DMS 273 (cell line): ENCODE results near the gene THSD7A.

Experiments
- DNase-seq: peaks from one replicate; lab custom pipeline; 2025; ENCODE audit not compliant: unreplicated experiment; lab: John Stamatoyannopoulos, UW

The THSD7A gene

DNA sequence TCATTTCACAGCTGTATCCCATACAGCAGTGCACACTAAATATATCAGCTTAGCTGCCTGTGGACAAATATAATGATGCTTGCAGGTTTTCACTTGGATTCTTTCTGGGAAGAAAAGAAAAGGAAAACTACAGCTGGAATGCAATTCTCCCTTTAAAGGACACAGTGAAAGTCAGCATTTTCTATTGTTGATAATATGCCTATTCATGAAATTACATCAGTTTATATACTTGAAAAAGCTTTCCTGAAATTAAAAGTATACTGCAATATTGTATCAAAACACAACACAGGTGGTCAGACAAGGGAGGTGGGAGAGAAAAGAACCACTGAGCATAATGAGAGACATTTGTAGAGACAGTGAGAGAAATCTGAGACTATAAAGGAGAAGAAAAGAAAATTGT, 20.3 kb downstream of the THSD7A start:
- no peak for DNase-seq

DNA sequence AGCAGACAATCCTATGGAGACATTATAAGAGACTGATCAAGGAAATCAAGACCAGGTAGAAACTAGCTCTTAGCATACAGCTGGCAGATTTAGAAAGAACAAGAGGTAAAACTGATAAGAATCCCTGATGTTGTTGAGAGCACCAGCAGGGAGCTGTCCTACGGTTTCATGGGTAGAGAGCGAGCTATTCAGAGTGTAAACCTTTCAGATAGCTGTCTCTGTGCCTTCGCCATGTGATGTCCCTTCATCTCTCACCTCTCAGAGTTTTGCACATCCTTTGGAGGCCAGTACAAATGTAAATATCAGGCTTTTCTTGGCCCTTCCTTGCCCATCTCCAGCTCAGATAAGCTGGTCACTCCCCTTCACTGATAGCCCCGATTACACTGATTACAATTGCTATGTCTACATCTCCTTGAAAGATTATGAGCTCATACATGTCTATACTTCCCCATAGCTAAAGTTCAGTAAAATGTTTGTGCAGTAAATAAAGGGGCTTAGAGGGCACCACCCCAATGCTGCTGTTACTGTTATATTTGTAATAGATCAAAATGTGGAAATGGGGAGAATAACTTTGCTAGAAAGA, 21.9 kb downstream of the THSD7A start:
- no peak for DNase-seq

DNA sequence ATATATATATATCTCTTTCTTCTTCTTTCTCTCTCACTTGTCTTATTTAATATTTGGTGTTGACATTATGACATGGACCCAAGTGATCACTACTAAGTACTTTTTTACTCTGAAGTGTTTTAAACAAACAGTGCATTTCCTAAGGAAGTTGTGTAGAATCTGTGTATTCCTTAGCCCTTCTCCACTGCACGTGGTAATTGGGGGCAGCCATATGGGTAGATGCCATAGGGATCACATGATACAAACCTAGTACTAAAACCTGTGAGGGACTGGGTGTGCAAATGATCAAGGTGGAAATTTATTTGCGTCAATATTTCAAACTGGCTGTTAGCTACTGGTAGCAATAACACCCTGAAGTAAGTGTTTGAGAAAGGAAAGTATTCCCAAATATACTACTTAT, 25.0 kb downstream of the THSD7A start:
- no peak for DNase-seq

DNA sequence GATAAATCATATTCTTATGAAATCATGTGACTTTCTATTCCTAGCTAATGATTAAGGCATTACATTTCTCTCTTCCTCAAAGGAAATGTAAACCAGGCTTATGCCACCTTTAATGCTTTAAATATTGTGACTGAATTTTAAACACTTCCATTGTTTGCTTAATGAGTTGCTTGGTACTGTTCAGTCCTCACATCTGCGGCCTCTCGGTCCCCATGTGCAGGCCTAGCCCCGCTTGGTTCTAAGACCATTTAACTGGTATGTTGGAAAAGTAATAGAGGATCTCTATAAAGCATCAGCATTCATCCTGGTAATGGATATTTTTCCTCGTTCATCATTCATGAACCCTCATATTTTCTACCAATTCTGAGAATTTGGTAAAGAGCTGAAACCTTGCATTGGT, 27.4 kb downstream of the THSD7A start:
- no peak for DNase-seq

DNA sequence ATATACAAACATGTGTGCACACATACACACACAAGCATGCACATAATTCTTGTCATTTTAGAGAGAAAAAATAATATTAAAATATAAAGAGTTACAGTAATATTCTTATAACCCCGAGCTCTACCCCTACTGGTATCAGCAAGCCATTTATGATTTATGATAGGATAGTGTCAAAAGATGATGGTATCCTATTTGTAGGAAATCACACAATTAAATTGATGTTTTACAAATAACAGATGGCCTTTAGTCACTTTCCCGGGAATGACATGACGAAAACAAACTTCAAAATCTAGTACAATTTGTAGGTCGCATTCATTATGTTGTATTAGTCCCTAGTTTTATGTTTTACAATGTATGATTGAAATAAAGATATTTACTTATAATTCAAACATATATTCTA, 36.8 kb downstream of the THSD7A start:
- DNase-seq: no peak

DNA sequence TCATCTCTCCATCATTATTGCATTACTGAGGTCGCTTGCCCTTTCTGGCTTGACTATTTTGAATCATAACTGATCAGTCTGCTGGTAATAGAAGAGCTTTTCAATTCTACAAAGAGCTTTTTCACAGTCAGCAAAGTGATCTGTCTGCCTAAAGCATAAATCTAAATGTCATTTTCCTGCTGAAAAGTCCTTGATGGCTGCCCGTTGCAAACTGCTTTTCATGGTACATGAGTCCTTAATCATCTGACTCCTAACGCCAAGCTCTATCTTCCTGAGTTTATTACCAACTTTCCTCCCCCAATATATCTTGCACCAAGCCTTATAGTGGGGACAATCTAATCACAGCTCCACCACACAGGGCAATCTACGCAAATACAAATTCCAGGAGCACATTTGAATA, 39.8 kb downstream of the THSD7A start:
- DNase-seq: no peak

DNA sequence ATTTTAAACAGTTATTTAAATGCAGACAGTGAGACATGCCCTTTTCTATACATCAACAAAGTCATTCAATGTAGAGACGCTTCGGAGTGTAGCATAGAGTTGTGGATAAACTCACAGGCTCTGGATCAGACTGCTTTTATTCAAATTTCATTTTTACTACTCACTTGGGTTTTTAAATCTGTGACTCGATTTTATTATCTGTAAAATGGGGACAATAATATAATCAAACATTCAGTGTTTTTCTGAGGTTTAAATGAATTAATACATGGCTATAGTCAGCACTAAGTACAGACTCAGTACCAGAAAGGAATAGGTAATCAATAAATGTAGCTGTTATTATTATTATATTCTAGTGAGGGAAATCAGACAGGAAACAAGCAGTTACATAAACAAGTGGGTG, 43.4 kb downstream of the THSD7A start:
- DNase-seq: no peak

DNA sequence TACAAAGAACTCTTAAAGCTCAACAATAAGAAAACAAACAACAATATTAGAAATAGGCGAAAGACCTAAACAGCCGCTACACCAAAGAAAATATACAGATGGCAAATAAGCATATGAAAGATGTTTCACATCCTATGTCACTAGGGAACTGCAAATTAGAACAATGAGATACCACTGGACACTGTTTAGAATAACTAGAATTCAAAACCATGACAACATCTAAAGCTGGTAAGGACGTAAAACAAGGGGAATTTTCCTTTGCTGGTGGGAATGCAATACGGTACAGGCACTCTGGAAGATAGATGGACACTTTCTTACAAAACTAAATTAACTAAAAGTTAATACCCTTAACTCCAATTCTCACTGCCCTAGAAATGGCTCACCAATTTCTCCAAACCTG, 44.5 kb downstream of the THSD7A start:
- DNase-seq: no peak

DNA sequence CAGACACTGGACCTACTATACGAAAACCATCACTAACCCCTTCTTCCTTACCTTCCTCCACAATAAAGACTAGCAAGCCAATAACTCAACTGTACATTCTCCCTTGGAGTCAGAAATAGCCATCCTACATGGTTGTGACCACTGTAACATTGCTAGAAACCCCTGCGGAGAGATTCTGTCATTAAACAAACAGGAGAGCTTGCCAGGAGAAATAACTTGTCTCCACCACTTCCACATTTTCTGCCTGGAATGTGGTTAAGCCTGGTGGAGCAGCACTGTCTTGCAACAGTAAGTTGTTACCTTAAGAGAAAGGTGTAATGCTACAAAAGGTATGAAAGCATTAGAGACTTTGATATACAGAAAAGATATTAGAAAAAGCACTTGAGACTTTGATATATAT, 45.8 kb downstream of the THSD7A start:
- DNase-seq: no peak

DNA sequence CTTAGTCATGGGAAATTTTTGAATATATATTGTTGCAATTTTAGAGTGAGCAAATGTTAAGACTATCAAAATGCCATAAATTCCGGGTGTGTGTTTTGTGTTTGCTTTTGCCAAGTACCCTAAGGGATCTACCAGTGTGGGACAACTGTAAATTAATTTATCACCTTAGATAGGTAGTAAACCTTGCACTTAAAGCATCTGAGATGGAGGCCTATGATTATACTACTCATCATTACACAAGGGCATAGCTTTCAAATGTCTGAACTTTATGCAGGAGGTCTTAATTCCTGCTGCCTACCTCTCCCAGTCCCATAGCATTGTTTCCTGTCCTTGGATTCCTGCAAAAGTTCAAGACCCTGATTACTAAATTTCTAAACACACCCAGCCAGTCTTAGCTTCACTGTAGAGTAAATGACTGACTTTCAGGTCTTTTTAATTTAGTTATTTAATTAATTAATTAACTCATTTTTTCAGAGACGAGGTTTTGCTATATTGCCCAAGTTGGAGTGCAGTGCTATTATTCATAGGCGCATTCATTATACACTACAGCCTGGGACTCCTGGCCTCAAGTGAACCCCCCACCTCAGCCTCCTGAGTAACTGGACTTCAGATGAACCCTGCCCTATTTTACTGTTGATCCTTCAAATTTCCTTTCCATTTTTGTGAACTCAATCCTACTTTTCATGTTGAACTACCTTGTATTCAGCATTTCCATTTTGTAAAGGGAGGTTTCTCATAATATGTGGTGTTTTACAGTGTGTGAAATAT, 47.0 kb downstream of the THSD7A start:
- DNase-seq: no peak

DNA sequence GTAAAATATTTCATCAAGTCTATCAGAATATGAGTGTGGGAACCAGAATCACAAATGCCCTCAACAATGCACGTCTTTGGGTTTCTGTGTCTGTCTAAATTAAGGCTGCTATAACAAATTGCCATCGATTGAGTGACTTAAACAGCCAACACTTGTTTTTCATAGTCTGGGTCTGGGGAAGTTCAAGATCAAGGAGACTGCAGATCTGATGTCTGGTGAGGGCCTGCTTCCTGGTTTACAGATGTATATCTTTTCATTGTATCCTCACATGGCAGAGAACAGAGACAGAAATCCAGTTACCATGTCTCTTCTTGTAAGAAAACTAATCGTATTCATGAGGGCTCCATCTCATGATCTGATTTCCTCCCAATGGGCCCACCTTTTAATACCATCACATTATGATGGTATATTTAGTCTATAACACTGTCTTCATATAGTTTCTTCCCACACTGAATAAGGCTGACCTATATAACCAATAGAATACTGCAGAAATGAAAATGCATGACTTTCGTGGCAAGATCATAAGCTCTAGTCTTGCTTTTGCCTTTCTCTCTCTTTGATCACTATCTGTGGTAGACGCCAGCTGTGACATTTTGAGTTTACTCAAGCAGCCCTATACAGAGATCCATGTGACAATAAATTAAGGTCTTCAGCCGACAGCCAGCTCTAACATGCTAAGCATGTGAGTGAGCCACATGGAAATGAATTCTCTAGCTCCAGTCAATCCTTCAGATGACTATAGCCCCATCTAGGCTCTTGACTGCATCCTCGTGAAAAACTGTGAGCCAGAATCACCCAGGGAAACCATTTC, 51.9 kb downstream of the THSD7A start:
- no peak for DNase-seq

DNA sequence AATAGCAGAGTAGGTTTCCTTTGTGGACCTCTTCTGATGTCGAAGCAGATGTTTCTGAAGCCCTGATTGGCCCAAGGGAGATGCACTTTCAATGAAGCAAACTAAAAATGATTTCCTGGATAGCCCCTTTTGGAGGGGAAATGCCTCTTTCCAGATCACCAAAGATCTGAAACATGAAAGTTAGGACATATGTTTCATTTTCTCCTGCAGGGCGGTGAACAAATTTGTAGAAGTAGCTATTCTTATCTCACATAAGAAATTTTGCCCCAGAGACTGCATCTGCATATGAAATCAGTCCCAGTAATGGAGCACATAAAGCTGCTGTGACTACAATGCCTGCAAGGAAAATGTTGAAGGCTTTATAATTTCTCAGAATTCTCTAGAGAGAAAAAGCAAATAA, 56.0 kb downstream of the THSD7A start:
- DNase-seq: no peak

DNA sequence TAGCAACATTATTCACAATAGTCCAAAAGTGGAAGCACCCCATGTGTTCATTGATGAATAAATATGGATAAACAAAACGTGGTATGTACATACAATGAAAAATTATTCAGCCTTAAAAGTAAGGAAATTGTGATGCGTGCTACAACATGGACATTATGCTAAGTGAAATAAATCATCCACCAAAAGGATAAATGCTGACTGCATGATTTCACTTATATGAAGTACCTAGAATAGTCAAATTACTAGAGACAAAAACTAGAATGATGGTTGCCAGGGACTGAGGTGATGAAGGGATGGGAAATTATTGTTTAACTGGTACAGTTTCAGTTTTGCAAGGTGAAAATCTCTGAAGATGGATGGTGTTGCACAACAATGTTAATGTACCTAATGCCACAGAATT, 56.6 kb downstream of the THSD7A start:
- no peak for DNase-seq

DNA sequence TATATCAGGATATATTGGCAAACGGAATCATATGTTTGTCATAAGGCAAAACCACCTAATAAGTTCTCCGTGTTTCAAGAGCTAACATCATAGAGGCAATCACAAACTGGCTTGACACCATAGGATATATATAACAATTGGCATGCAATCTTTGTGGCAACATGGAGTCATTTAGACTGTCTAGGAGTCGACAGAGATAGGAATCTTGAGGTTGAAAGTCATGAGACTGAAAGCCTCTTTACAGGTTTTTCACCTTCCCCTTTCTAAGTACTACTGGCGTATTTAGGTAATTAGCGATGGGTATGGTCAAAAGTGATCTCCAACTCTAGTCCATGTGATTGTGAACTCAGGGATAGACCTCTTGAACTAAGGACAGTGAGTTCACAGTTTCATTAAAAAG, 63.7 kb downstream of the THSD7A start:
- DNase-seq: no peak

DNA sequence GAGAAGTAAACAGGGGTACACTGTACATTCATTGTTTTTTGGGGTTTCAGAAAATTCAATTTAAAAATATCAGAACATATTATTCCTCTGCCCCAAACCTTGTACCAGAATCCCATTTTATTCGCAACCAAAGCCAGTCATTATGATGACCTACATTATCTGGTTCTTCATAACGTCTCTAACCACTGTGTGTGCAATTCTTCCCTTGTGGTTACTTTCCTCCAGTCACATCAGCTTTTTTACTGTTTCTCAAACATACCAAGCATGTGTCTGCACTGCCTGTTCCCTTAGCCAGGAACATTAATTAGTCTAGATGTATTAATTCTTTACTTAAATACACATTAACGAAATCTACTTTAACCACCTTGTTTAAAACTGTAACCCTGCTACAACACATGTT, 64.8 kb downstream of the THSD7A start:
- DNase-seq: no peak

DNA sequence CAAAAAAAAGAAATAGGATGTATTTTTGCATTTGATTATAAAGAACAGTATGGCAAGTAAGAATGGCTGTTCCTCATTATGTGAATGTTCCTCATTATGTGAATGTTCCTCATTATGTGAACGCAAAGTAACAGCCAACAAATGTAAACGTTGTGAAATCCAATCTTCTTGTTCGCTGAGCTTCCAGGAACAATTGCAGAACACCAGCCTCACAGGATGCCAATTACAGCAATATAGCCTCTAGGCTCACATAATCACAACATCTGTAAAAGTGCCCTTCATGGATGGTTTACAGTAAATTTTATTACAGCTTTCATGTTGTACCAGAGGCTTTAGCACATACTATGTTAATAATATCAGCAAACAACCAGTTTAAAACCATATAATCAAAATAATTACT, 71.6 kb downstream of the THSD7A start:
- peak; percentile 15 for DNase-seq

DNA sequence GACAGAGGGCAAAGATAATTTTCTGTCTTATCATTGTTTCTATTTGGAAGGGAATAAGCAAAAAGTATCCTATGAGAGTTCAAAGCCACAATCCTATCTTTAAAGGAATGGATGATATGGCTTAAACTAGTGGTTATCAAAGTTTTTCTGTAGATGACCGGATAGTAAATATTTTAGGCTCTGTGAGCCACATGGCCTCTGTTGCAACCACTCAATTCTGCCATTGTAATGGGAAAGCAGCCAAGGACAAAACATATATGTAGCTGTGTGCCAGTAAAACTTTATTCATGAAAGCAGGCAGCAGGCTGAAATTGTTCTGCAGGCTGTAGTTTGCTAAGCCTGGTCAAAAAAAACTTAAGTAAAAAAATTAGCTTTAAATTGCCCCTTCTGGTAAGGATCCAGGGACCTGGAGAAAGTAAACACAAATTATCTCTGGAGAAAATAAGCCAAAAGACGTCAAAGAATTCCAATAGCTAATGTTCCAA, 73.3 kb downstream of the THSD7A start:
- no peak for DNase-seq

DNA sequence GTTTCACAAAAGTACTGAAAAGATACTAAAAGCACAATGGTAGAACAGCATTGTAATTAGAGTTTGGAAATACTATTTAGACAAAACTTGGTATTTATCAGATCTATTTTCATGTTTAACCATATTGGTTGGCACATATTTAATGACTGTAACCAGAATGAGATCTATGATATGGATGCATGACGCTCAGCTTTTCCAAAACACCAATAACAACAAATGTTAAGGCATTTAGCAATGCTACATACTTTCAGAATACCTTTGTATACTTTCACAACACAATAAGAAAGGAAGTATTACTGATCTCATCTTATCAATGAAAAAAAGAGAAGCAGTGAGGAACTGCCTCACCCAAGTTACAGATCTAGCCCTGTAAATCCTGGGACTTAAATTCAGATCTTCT, 74.8 kb downstream of the THSD7A start:
- no peak for DNase-seq

DNA sequence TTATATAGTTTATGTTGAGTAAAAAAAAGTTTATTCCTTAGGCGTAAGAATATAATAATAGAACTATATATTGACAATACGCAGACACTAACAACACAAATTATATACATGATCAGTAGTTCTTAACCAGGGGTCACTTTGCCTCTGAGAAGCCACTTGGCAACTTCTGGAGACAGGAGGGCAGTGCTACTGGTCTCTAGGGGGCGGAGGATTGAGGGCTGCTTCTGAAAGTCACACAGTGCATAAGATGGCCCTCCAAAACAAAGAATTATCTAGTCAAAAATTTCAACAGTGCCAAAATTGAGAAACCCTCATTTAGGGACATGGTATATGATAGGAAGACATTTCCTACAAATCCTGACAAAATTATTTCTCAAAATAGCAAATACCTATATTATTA, 77.1 kb downstream of the THSD7A start:
- DNase-seq: no peak

DNA sequence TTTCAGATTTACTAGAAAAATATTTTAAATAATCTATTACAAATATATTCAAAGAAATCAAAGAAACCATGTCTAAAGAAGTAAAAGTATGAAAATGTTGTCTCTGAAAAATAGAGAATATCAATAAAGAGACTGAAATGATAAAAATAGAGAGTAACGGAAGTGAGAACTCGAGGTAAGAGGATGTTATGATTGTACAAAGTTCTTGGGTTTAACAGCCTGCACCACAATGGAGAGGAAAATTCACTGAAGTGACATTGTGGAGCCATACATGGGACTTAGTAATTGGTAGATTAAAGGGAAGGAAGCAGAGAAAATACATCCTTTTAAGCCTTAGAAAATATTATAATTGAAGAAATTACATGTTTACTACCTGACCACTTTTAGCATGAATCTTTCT, 77.9 kb downstream of the THSD7A start:
- no peak for DNase-seq

DNA sequence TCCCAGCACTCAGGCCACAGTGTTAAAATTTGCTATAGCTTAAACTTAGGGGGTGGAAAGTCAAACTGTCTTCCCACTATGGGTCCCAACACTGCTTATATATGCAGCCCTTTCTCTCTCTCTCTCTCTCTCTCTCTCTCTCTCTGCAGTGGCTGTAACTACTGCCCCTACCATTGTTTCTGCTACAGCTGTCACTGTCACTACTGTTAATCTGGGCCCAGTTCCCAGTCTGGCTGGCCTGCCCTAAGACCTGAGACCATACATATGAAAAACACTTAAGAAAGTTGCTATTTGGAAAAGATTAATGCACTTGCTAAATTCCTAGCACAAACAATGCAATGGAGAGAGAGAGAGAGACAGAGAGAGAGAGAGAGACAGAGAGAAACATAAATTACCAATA, 78.6 kb downstream of the THSD7A start:
- no peak for DNase-seq

DNA sequence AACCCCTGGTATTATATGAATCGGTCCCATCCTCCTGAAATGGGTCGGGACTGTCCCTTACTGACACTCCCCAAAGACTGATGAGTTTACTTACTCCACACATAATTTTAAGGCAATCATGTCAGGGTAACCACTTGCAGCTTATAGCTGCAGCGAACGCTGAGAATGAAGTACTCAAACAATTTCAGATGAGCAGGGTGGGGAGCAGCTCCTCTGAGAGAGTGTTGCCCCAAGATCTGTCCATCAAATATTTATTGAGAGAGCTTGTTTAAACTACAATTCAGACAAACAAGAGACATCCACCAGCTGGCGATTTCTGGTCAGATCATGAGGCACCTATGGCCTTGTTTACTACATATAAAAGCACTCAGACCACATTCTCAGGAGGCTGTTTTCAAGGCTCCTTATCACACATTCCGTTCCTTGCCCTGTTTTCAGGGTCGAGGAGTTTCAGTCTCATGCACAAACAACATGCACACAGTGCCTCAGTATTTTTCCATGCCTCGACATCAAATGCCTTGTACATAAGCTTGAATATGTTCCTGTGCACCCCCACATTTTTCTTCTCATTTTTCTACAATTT, 80.1 kb downstream of the THSD7A start:
- no peak for DNase-seq
